Subcutaneous adipose tissue (tissue), 4 donors: ENCODE measurements around the gene SF3B3. TPM values are rescaled to one million over a fixed set of nuclear protein-coding genes. Genes with fewer than 3 reads are reported as not detected.

Experiments used
- CTCF ChIP-seq: fragments of 450-650 bp; IDR thresholded peaks from one replicate; pipeline ENCODE4 v1.5.1; 2016; ENCODE audit warnings: low read depth, mild to moderate bottlenecking, control low read depth, antibody characterized with exemption, moderate library complexity
- total RNA-seq, 4 donors: library from RNA; depleted of rRNA; stranded (reverse); fragments of >200 nt; gene quantifications; one replicate each; pipeline ENCODE4 v1.1.0, GENCODE V29; 2016

The SF3B3 gene
- total RNA-seq, 4 donors from 2014 or later: 75.6 to 143 (median 105) TPM

GRCh38 chr16:70494202-70494770, 29.3 kb upstream of the SF3B3 start:
- TF ChIP-seq CTCF: no peak

GRCh38 chr16:70494777-70495176, 28.8 kb upstream of the SF3B3 start:
- TF ChIP-seq CTCF: no peak

- no peak for TF ChIP-seq CTCF
These were observed 28.0 kb upstream of the SF3B3 start for GRCh38 chr16:70495425-70496182.

- TF ChIP-seq CTCF: no peak
These were observed 27.1 kb upstream of the SF3B3 start for GRCh38 chr16:70496513-70496912.

GRCh38 chr16:70508752-70509151, 14.9 kb upstream of the SF3B3 start:
- no peak for TF ChIP-seq CTCF

GRCh38 chr16:70510216-70510615, 13.4 kb upstream of the SF3B3 start:
- TF ChIP-seq CTCF: no peak

GRCh38 chr16:70511833-70512232, 11.8 kb upstream of the SF3B3 start:
- TF ChIP-seq CTCF: no peak
